B cell (primary cell): ENCODE measurements around the gene CEMIP.

Experiments
- CTCF ChIP-seq: fragments of 200-600 bp; IDR thresholded peaks from one replicate; pipeline ENCODE4 v1.8.0; 2022; ENCODE audit warnings: antibody characterized with exemption, mild to moderate bottlenecking
- EZH2 ChIP-seq: IDR thresholded peaks from 2 replicates; pipeline ENCODE4 v1.6.1; 2012; ENCODE audit warnings: borderline replicate concordance, low read depth, mild to moderate bottlenecking, moderate library complexity, low read length; ENCODE audit not compliant: insufficient read depth, poor library complexity, severe bottlenecking

- TF ChIP-seq CTCF (no peak), EZH2 (no peak)
These were observed 73.5 kb downstream of the CEMIP start for GRCh38 chr15:80852676-80853075.
